Measurements from ENCODE around the gene CCDC154.

Gene CCDC154

GRCh38 chr16:1474082-1474795 lies 29.9 kb upstream of the CCDC154 start:
- peak overlapping the region; percentile 90 for H2AFZ ChIP-seq
- H3K9me3 ChIP-seq (ENCODE audit: control insufficient read depth, low read length) = no peaks in the 10 kb centered on the region
- H3K9ac ChIP-seq = no peak overlapping the region
- H3K4me2 ChIP-seq (ENCODE audit: low read length) = peak overlapping the region; percentile 99
- H3K4me3 ChIP-seq (ENCODE audit: low read depth, low read length) = peak overlapping the region; percentile 96
- H3K36me3 ChIP-seq (ENCODE audit: control insufficient read depth, insufficient read depth, low read length) = no peaks in the 10 kb centered on the region
- H3K79me2 ChIP-seq = peaks cover 20% of the 10 kb centered on the region
- no peaks in the 10 kb centered on the region for H3K27me3 ChIP-seq (ENCODE audit: control insufficient read depth, insufficient read depth, low read length)
- no peak for TF ChIP-seq CTCF (IDR thresholded peaks at IDR 0.05)
- peaks cover 4% of the 10 kb centered on the region for H3K4me1 ChIP-seq
- H3K27ac ChIP-seq = no peak overlapping the region

- Histone ChIP-seq H3K4me2 (ENCODE audit: low read length) (no peak overlapping the region), H3K4me1 (peaks cover 4% of the 10 kb centered on the region), H3K27ac (no peak overlapping the region), H2AFZ (no peak overlapping the region), H3K79me2 (peaks cover 25% of the 10 kb centered on the region), H3K36me3 (ENCODE audit: control insufficient read depth, insufficient read depth, low read length) (no peaks in the 10 kb centered on the region), H3K9ac (no peak overlapping the region), H3K27me3 (ENCODE audit: control insufficient read depth, insufficient read depth, low read length) (no peaks in the 10 kb centered on the region), H3K9me3 (ENCODE audit: control insufficient read depth, low read length) (no peaks in the 10 kb centered on the region), H3K4me3 (ENCODE audit: low read depth, low read length) (no peak overlapping the region)
- TF ChIP-seq CTCF (IDR thresholded peaks at IDR 0.05) = no peak
Measured at GRCh38 chr16:1472974-1473373, 28.6 kb upstream of the CCDC154 start.

- Histone ChIP-seq H3K27me3 (ENCODE audit: control insufficient read depth, insufficient read depth, low read length) (no peaks in the 10 kb centered on the region), H3K79me2 (peaks cover 36% of the 10 kb centered on the region), H3K9ac (no peak overlapping the region), H3K4me3 (ENCODE audit: low read depth, low read length) (no peak overlapping the region), H3K36me3 (ENCODE audit: control insufficient read depth, insufficient read depth, low read length) (no peaks in the 10 kb centered on the region), H3K9me3 (ENCODE audit: control insufficient read depth, low read length) (no peaks in the 10 kb centered on the region), H3K27ac (no peak overlapping the region), H3K4me1 (peaks cover 4% of the 10 kb centered on the region), H3K4me2 (ENCODE audit: low read length) (no peak overlapping the region), H2AFZ (no peak overlapping the region)
- TF ChIP-seq CTCF (IDR thresholded peaks at IDR 0.05) = no peak
Measured at GRCh38 chr16:1471569-1472194, 27.3 kb upstream of the CCDC154 start.

- Histone ChIP-seq H3K36me3 (ENCODE audit: control insufficient read depth, insufficient read depth, low read length) (no peaks in the 10 kb centered on the region), H2AFZ (no peak overlapping the region), H3K4me1 (peaks cover 4% of the 10 kb centered on the region), H3K4me3 (ENCODE audit: low read depth, low read length) (no peak overlapping the region), H3K9ac (no peak overlapping the region), H3K79me2 (peaks cover 45% of the 10 kb centered on the region), H3K27me3 (ENCODE audit: control insufficient read depth, insufficient read depth, low read length) (no peaks in the 10 kb centered on the region), H3K4me2 (ENCODE audit: low read length) (no peak overlapping the region), H3K9me3 (ENCODE audit: control insufficient read depth, low read length) (no peaks in the 10 kb centered on the region), H3K27ac (no peak overlapping the region)
- no peak for TF ChIP-seq CTCF (IDR thresholded peaks at IDR 0.05)
Measured at GRCh38 chr16:1470481-1471251, 26.3 kb upstream of the CCDC154 start.
